HEK293 (cell line): ENCODE data around the gene SLC38A10.
A peak's percentile ranks its signal among the peaks of the same experiment; 100 is the strongest.

ENCODE experiments used
- BCL11B ChIP-seq: fragments of 450-650 bp; formaldehyde crosslinking; IDR thresholded peaks from 2 replicates; pipeline ENCODE4 v1.5.1; 2016; ENCODE audit warnings: low read depth, missing biosample characterization, missing genetic modification characterization
- GLIS1 ChIP-seq: fragments of 450-650 bp; formaldehyde crosslinking; IDR thresholded peaks from 2 replicates; pipeline ENCODE4 v1.5.1; 2016; ENCODE audit warnings: missing biosample characterization, missing genetic modification characterization
- HIC1 ChIP-seq: fragments of 450-650 bp; formaldehyde crosslinking; IDR thresholded peaks from 2 replicates; pipeline ENCODE4 v1.5.1; 2016; ENCODE audit warnings: missing biosample characterization, missing genetic modification characterization
- HOXC10 ChIP-seq: sonication (generic); formaldehyde crosslinking; IDR thresholded peaks from 2 replicates; pipeline ENCODE4 v1.8.1; 2023; ENCODE audit warnings: mild to moderate bottlenecking, missing genetic modification reagents
- KLF10 ChIP-seq: fragments of 450-650 bp; IDR thresholded peaks from 2 replicates; pipeline ENCODE4 v1.5.1; 2018; ENCODE audit warnings: missing biosample characterization, mild to moderate bottlenecking, missing genetic modification characterization
- KLF16 ChIP-seq: fragments of 450-650 bp; formaldehyde crosslinking; IDR thresholded peaks from 2 replicates; pipeline ENCODE4 v1.5.1; 2017; ENCODE audit warnings: missing biosample characterization, missing genetic modification characterization
- KLF17 ChIP-seq: fragments of 450-650 bp; formaldehyde crosslinking; IDR thresholded peaks from 2 replicates; pipeline ENCODE4 v1.5.1; 2016; ENCODE audit warnings: missing biosample characterization, missing genetic modification characterization
- KLF8 ChIP-seq: fragments of 450-650 bp; formaldehyde crosslinking; IDR thresholded peaks from 2 replicates; pipeline ENCODE4 v1.5.1; 2016; ENCODE audit warnings: missing biosample characterization, missing genetic modification characterization
- SP3 ChIP-seq: fragments of 450-650 bp; formaldehyde crosslinking; IDR thresholded peaks from 2 replicates; pipeline ENCODE4 v1.5.1; 2016; ENCODE audit warnings: missing biosample characterization, missing genetic modification characterization
- ZBTB20 ChIP-seq: fragments of 450-650 bp; formaldehyde crosslinking; IDR thresholded peaks from 2 replicates; pipeline ENCODE4 v1.5.1; 2016; ENCODE audit warnings: missing biosample characterization, missing genetic modification characterization
- ZBTB8A ChIP-seq: fragments of 450-650 bp; formaldehyde crosslinking; IDR thresholded peaks from 2 replicates; pipeline ENCODE4 v1.5.1; 2016; ENCODE audit warnings: missing biosample characterization, missing genetic modification characterization
- ZEB2 ChIP-seq: fragments of 450-650 bp; formaldehyde crosslinking; IDR thresholded peaks from 2 replicates; pipeline ENCODE4 v1.5.1; 2016; ENCODE audit warnings: missing biosample characterization, missing genetic modification characterization
- ZNF138 ChIP-seq: fragments of 450-650 bp; formaldehyde crosslinking; IDR thresholded peaks from 2 replicates; pipeline ENCODE4 v1.5.1; 2016; ENCODE audit warnings: missing biosample characterization, missing genetic modification characterization, borderline replicate concordance
- ZNF16 ChIP-seq: fragments of 450-650 bp; formaldehyde crosslinking; IDR thresholded peaks from 2 replicates; pipeline ENCODE4 v1.5.1; 2016; ENCODE audit warnings: low read depth, missing biosample characterization, missing genetic modification characterization
- ZNF26 ChIP-seq: fragments of 450-650 bp; formaldehyde crosslinking; IDR thresholded peaks from 2 replicates; pipeline ENCODE4 v1.5.1; 2016; ENCODE audit warnings: missing biosample characterization, missing genetic modification characterization
- ZNF324 ChIP-seq: fragments of 450-650 bp; formaldehyde crosslinking; IDR thresholded peaks from 2 replicates; pipeline ENCODE4 v1.5.1; 2016; ENCODE audit warnings: missing biosample characterization, missing genetic modification characterization
- ZNF391 ChIP-seq: fragments of 450-650 bp; formaldehyde crosslinking; IDR thresholded peaks from 2 replicates; pipeline ENCODE4 v1.5.1; 2016; ENCODE audit warnings: low read depth, missing biosample characterization, missing genetic modification characterization, borderline replicate concordance
- ZNF449 ChIP-seq: fragments of 450-650 bp; formaldehyde crosslinking; IDR thresholded peaks from 2 replicates; pipeline ENCODE4 v1.5.1; 2017; ENCODE audit warnings: missing biosample characterization, mild to moderate bottlenecking, missing genetic modification characterization, moderate library complexity
- ZNF544 ChIP-seq: fragments of 450-650 bp; formaldehyde crosslinking; IDR thresholded peaks from 2 replicates; pipeline ENCODE4 v1.5.0; 2017; ENCODE audit warnings: missing biosample characterization, missing genetic modification characterization
- ZNF626 ChIP-seq: fragments of 450-650 bp; sonication (Bioruptor Pico); formaldehyde crosslinking; IDR thresholded peaks from 2 replicates; pipeline ENCODE4 v1.5.1; 2018; ENCODE audit warnings: missing biosample characterization, missing genetic modification characterization, inconsistent platforms
- ZNF629 ChIP-seq: fragments of 450-650 bp; formaldehyde crosslinking; IDR thresholded peaks from 2 replicates; pipeline ENCODE4 v1.5.1; 2017; ENCODE audit warnings: missing biosample characterization, missing genetic modification characterization
- ZNF658 ChIP-seq: fragments of 450-650 bp; formaldehyde crosslinking; IDR thresholded peaks from 2 replicates; pipeline ENCODE4; 2016; ENCODE audit warnings: missing biosample characterization, missing genetic modification characterization
- ZNF660 ChIP-seq: fragments of 450-650 bp; IDR thresholded peaks from 2 replicates; pipeline ENCODE4 v1.5.1; 2018; ENCODE audit warnings: missing biosample characterization, mild to moderate bottlenecking, missing genetic modification characterization
- ZNF837 ChIP-seq: fragments of 450-650 bp; formaldehyde crosslinking; IDR thresholded peaks from 2 replicates; pipeline ENCODE4 v1.5.1; 2016; ENCODE audit warnings: missing biosample characterization, missing genetic modification characterization
- ZSCAN16 ChIP-seq: fragments of 450-650 bp; formaldehyde crosslinking; IDR thresholded peaks from 2 replicates; pipeline ENCODE4 v1.5.1; 2016; ENCODE audit warnings: missing biosample characterization, missing genetic modification characterization
- ZSCAN5A ChIP-seq: fragments of 450-650 bp; formaldehyde crosslinking; IDR thresholded peaks from 2 replicates; pipeline ENCODE4 v1.5.1; 2016; ENCODE audit warnings: missing biosample characterization, missing genetic modification characterization
- ZXDB ChIP-seq: fragments of 450-650 bp; formaldehyde crosslinking; IDR thresholded peaks from 2 replicates; pipeline ENCODE4 v1.5.1; 2016; ENCODE audit warnings: missing biosample characterization, missing genetic modification characterization

The SLC38A10 gene

GRCh38 chr17:81295031-81295675, at the start of gene SLC38A10 (continued):
- TF ChIP-seq KLF16 (tag by site-specific recombination) = 0 out of 2 replicates have a peak, but pooled peaks have one; percentile 63
- peak; percentile 8; the same call in 1 of the 2 replicates for TF ChIP-seq ZNF391 (tag by site-specific recombination)
- no peak for TF ChIP-seq ZNF544
- no peak for TF ChIP-seq ZNF26 (tag by site-specific recombination)
- TF ChIP-seq ZSCAN5A (tag by site-specific recombination) = peak; percentile 37; the same call in 1 of the 2 replicates
- TF ChIP-seq ZNF138 (tag by site-specific recombination) = no peak
- TF ChIP-seq GLIS1 (tag by site-specific recombination) = no peak; the same call in 1 of the 2 replicates
- no peak; the same call in 1 of the 2 replicates for TF ChIP-seq KLF10 (tag by site-specific recombination)
- TF ChIP-seq ZBTB20 = peak; percentile 96
- TF ChIP-seq ZBTB8A (tag by site-specific recombination) = peak; percentile 84
- peak; percentile 55; the same call in 1 of the 2 replicates for TF ChIP-seq KLF8 (tag by site-specific recombination)
- no peak for TF ChIP-seq ZNF837
- TF ChIP-seq ZNF449 (tag by site-specific recombination) = peak; percentile 94
- TF ChIP-seq ZEB2 (tag by site-specific recombination) = peak; percentile 51
- TF ChIP-seq ZNF324 (tag by site-specific recombination) = no peak
- TF ChIP-seq ZNF16 (tag by site-specific recombination) = no peak
- peak; percentile 98 for TF ChIP-seq HIC1 (tag by site-specific recombination)
- no peak for TF ChIP-seq ZNF658 (tag by site-specific recombination)
- TF ChIP-seq SP3 (tag by site-specific recombination) = peak; percentile 85
- TF ChIP-seq ZNF629 (tag by site-specific recombination) = peak; percentile 7; the same call in 1 of the 2 replicates
- peak; percentile 15; the same call in 1 of the 2 replicates for TF ChIP-seq KLF17 (tag by site-specific recombination)
- TF ChIP-seq ZXDB (tag by site-specific recombination) = no peak; the same call in none of the 2 replicates
- no peak for TF ChIP-seq HOXC10 (CRISPR knock-in tag)
- TF ChIP-seq ZNF626 (tag by site-specific recombination) = no peak
- TF ChIP-seq ZNF660 (tag by site-specific recombination) = 0 out of 2 replicates have a peak, but pooled peaks have one; percentile 8
- TF ChIP-seq BCL11B (tag by site-specific recombination) = peak; percentile 27; the same call in 1 of the 2 replicates
- TF ChIP-seq ZSCAN16 (tag by site-specific recombination) = no peak
